Measurements from ENCODE around the gene GALNT13.

GALNT13 gene

DNA sequence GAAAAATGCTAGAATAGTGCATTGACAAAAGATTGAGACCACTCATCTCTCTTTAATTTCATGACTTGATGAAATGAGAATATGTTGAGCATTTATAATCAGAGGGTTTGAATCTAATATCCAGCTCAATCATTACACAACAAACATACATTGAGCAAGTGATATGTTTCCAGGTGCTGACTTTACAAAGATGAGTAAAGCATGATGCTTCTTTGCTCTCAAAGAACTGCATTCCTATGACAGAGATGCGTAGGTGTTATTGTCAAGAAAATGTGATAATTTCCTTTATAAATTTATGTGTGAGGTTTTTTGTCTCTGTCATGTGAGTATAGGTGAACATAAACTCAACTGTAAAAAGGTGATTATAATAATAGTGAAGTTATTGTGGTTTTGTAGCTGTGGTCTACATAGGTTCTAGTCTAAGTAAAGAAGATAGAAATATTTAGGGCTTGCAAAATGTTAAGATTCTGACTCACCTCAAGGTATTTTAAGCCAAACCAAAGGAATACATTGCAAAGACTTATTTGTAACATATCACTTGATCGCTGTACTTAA is 389.8 kb downstream of the GALNT13 start:
- no peaks in the 10 kb centered on the region for H3K27me3 ChIP-seq (replicated peaks; ENCODE audit: control insufficient read depth, insufficient read depth, low read length, poor library complexity, severe bottlenecking)
- no peak for DNase-seq
- H3K36me3 ChIP-seq (ENCODE audit: control insufficient read depth, insufficient read depth, low read length): no peaks in the 10 kb centered on the region
- H3K27ac ChIP-seq (ENCODE audit: insufficient read depth, low read length, poor library complexity, severe bottlenecking): no peak overlapping the region
- H3K4me1 ChIP-seq (ENCODE audit: control insufficient read depth, insufficient read depth, low read length, poor library complexity, severe bottlenecking): no peaks in the 10 kb centered on the region
- H3K9me3 ChIP-seq (ENCODE audit: control insufficient read depth, low read length): no peaks in the 10 kb centered on the region
- H3K4me3 ChIP-seq (ENCODE audit: insufficient read depth, low read depth, low read length, poor library complexity, severe bottlenecking): no peak overlapping the region

DNA sequence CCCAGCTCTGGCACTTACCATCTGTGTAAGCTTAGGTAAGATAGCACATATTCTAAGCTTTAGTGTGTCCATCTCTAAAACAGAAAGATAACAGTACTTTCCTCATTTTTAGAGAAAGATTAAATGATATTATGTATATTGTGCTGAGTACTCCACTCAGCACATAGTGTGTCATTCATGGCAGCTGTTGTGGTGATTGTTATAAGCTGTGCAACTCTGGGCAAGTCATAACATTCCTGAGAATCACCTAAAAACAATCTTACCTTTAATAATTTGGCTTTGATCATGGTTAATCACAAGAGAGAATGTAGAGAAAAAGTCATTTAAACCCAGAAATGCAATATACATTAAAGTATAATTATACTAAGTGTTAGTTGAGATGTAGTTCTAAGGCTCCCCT is 391.5 kb downstream of the GALNT13 start:
- no peaks in the 10 kb centered on the region for H3K4me1 ChIP-seq (ENCODE audit: control insufficient read depth, insufficient read depth, low read length, poor library complexity, severe bottlenecking)
- no peaks in the 10 kb centered on the region for H3K27me3 ChIP-seq (replicated peaks; ENCODE audit: control insufficient read depth, insufficient read depth, low read length, poor library complexity, severe bottlenecking)
- no peak for DNase-seq
- H3K4me3 ChIP-seq (ENCODE audit: insufficient read depth, low read depth, low read length, poor library complexity, severe bottlenecking): no peak overlapping the region
- H3K9me3 ChIP-seq (ENCODE audit: control insufficient read depth, low read length): no peaks in the 10 kb centered on the region
- H3K36me3 ChIP-seq (ENCODE audit: control insufficient read depth, insufficient read depth, low read length): no peaks in the 10 kb centered on the region
- no peak overlapping the region for H3K27ac ChIP-seq (ENCODE audit: insufficient read depth, low read length, poor library complexity, severe bottlenecking)

DNA sequence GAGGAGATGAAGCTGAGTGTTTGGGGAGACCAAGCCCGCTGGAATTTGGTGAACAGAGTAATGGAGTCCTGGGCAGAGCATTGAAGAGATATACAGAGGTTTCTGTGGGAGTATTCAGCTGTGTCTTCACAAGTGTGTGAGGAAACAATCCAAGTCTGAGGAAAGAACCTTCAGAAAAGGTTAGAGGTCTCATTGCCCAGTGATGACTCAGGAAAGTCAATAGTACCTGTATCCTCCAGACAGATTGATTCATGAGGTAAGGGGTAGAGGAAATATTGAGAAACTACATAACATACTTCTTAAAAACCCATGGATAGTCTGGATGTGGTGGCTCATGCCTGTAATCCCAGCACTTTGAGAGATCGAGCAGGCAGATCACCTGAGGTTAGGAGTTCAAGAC is 392.3 kb downstream of the GALNT13 start:
- no peak for DNase-seq
- Histone ChIP-seq H3K27ac (ENCODE audit: insufficient read depth, low read length, poor library complexity, severe bottlenecking) (no peak overlapping the region), H3K4me1 (ENCODE audit: control insufficient read depth, insufficient read depth, low read length, poor library complexity, severe bottlenecking) (no peaks in the 10 kb centered on the region), H3K36me3 (ENCODE audit: control insufficient read depth, insufficient read depth, low read length) (no peaks in the 10 kb centered on the region), H3K4me3 (ENCODE audit: insufficient read depth, low read depth, low read length, poor library complexity, severe bottlenecking) (no peak overlapping the region), H3K9me3 (ENCODE audit: control insufficient read depth, low read length) (no peaks in the 10 kb centered on the region), H3K27me3 (replicated peaks; ENCODE audit: control insufficient read depth, insufficient read depth, low read length, poor library complexity, severe bottlenecking) (no peaks in the 10 kb centered on the region)

DNA sequence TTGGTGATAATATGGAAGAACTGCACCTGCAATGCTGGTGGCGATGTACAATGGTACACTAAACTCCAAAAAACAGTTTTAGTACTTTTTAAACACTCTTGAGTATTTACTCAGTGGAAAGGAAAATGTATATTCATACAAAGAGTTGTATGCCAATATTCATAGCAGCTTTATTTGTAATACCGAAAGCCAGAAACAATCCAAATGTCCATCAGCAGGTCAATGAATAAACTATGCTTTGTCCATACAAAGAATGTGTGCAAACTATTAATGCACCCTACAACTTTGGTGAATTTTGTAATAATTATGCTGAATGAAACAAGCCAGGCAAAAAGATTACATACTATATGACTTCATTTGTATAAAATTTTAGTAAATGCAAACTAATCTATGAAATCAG is 396.3 kb downstream of the GALNT13 start:
- Histone ChIP-seq H3K36me3 (ENCODE audit: control insufficient read depth, insufficient read depth, low read length) (no peaks in the 10 kb centered on the region), H3K4me3 (ENCODE audit: insufficient read depth, low read depth, low read length, poor library complexity, severe bottlenecking) (no peak overlapping the region), H3K9me3 (ENCODE audit: control insufficient read depth, low read length) (no peaks in the 10 kb centered on the region), H3K27ac (ENCODE audit: insufficient read depth, low read length, poor library complexity, severe bottlenecking) (no peak overlapping the region), H3K4me1 (ENCODE audit: control insufficient read depth, insufficient read depth, low read length, poor library complexity, severe bottlenecking) (no peaks in the 10 kb centered on the region), H3K27me3 (replicated peaks; ENCODE audit: control insufficient read depth, insufficient read depth, low read length, poor library complexity, severe bottlenecking) (no peaks in the 10 kb centered on the region)
- DNase-seq: no peak

DNA sequence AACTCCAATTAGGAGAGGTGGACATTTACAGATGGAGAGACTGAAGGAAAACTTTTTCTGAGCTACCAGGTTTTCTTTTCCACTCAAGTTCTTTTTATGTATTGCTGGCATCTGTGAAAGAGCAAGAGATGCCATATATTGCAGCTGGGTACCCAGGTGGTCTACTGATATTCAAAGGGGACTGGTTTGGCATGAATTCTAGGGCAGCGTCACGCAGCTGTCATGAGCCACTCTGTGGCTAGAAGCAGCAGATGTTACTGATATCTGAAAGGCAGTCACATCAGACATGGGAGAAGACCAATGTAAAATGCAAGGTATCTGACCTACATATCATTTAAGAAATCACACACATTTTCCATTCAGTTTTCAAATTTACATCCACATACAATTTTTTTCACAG is 408.8 kb downstream of the GALNT13 start:
- Histone ChIP-seq H3K36me3 (ENCODE audit: control insufficient read depth, insufficient read depth, low read length) (no peaks in the 10 kb centered on the region), H3K4me1 (ENCODE audit: control insufficient read depth, insufficient read depth, low read length, poor library complexity, severe bottlenecking) (no peaks in the 10 kb centered on the region), H3K27me3 (replicated peaks; ENCODE audit: control insufficient read depth, insufficient read depth, low read length, poor library complexity, severe bottlenecking) (no peaks in the 10 kb centered on the region), H3K27ac (ENCODE audit: insufficient read depth, low read length, poor library complexity, severe bottlenecking) (no peak overlapping the region), H3K4me3 (ENCODE audit: insufficient read depth, low read depth, low read length, poor library complexity, severe bottlenecking) (no peak overlapping the region), H3K9me3 (ENCODE audit: control insufficient read depth, low read length) (no peaks in the 10 kb centered on the region)
- DNase-seq: no peak

DNA sequence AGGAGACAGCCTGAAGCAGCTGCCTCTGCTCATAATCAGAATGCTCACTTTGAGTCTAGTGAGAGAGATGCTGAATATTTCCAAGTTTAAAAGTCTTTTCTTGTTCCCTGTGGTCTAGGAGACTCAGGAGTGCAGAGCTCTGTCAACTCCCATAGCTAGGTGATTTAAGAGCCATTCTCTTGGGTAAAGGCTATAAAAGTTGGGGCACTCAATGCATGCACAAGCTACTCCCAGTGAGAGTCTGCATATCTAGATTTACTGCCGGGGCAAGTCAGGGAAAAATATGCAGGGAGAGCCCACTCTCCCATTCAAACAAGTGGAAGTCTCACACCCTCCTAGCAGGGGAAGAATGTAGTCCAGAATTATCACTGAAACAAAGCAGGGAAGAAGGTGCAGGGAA is 418.1 kb downstream of the GALNT13 start:
- DNase-seq: no peak
- Histone ChIP-seq H3K36me3 (ENCODE audit: control insufficient read depth, insufficient read depth, low read length) (no peaks in the 10 kb centered on the region), H3K9me3 (ENCODE audit: control insufficient read depth, low read length) (no peaks in the 10 kb centered on the region), H3K27me3 (replicated peaks; ENCODE audit: control insufficient read depth, insufficient read depth, low read length, poor library complexity, severe bottlenecking) (no peaks in the 10 kb centered on the region), H3K27ac (ENCODE audit: insufficient read depth, low read length, poor library complexity, severe bottlenecking) (no peak overlapping the region), H3K4me1 (ENCODE audit: control insufficient read depth, insufficient read depth, low read length, poor library complexity, severe bottlenecking) (no peaks in the 10 kb centered on the region), H3K4me3 (ENCODE audit: insufficient read depth, low read depth, low read length, poor library complexity, severe bottlenecking) (no peak overlapping the region)

DNA sequence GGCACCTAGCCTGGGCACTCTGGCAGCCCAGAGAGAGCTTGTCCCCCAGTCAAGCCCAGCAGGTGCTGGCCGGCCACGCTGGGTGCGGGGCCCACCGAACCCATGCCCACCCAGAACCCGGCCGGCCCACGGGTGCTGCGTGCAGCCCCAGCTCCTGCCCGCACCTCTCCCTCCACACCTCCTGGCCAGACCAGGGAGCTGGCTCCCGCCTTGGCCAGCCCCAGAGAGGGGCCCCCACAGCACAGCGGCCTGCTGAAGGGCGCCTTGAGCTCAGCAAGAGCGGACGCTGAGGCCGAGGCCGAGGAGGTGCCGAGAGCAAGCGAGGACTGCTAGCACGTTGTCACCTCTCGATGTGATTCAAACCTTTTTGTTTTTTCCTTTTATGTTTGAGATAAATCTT is 419.8 kb downstream of the GALNT13 start:
- Histone ChIP-seq H3K36me3 (ENCODE audit: control insufficient read depth, insufficient read depth, low read length) (no peaks in the 10 kb centered on the region), H3K4me3 (ENCODE audit: insufficient read depth, low read depth, low read length, poor library complexity, severe bottlenecking) (no peak overlapping the region), H3K4me1 (ENCODE audit: control insufficient read depth, insufficient read depth, low read length, poor library complexity, severe bottlenecking) (no peaks in the 10 kb centered on the region), H3K27me3 (replicated peaks; ENCODE audit: control insufficient read depth, insufficient read depth, low read length, poor library complexity, severe bottlenecking) (no peaks in the 10 kb centered on the region), H3K27ac (ENCODE audit: insufficient read depth, low read length, poor library complexity, severe bottlenecking) (no peak overlapping the region), H3K9me3 (ENCODE audit: control insufficient read depth, low read length) (no peaks in the 10 kb centered on the region)
- no peak for DNase-seq

DNA sequence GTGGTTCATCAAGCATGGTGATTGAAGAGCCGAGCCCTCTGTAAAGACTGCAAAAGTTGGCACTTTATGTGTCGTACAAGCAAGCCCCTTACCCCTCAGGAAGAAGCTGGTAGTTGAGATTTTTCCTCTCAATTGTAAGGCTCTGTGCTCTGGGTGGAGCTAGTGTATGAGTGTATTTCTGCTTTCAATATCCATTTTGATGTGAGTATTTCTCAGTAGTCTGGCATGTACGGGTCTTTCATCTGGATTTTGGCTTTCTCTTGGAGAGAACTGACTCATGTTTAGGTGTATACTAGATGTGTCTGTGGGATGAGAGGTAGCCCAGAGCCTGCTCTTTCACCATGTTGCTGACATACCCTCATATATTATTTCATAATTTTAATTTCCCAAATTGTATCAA is 420.2 kb downstream of the GALNT13 start:
- H3K27ac ChIP-seq (ENCODE audit: insufficient read depth, low read length, poor library complexity, severe bottlenecking): no peak overlapping the region
- no peaks in the 10 kb centered on the region for H3K27me3 ChIP-seq (replicated peaks; ENCODE audit: control insufficient read depth, insufficient read depth, low read length, poor library complexity, severe bottlenecking)
- no peaks in the 10 kb centered on the region for H3K36me3 ChIP-seq (ENCODE audit: control insufficient read depth, insufficient read depth, low read length)
- no peak for DNase-seq
- H3K9me3 ChIP-seq (ENCODE audit: control insufficient read depth, low read length): no peaks in the 10 kb centered on the region
- no peaks in the 10 kb centered on the region for H3K4me1 ChIP-seq (ENCODE audit: control insufficient read depth, insufficient read depth, low read length, poor library complexity, severe bottlenecking)
- no peak overlapping the region for H3K4me3 ChIP-seq (ENCODE audit: insufficient read depth, low read depth, low read length, poor library complexity, severe bottlenecking)

DNA sequence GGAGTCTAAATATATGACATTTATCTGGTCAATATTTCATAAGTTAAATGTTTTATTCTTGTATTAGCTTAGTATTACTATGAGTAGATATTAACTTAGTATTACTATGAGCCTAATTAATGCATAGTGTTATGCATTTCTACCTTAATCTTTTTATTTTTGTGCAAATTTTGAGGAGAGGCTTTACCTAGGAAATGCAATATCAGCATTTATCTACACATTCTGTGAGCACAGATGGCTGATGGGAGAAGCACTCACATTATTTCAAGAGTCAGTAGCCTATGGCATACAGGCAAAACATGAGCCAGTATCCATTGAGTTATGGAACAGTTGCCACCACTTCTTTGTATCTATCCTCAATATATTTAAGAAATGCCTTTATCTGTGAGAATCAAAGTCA is 422.1 kb downstream of the GALNT13 start:
- Histone ChIP-seq H3K27ac (ENCODE audit: insufficient read depth, low read length, poor library complexity, severe bottlenecking) (no peak overlapping the region), H3K36me3 (ENCODE audit: control insufficient read depth, insufficient read depth, low read length) (no peaks in the 10 kb centered on the region), H3K4me1 (ENCODE audit: control insufficient read depth, insufficient read depth, low read length, poor library complexity, severe bottlenecking) (no peaks in the 10 kb centered on the region), H3K27me3 (replicated peaks; ENCODE audit: control insufficient read depth, insufficient read depth, low read length, poor library complexity, severe bottlenecking) (no peaks in the 10 kb centered on the region), H3K4me3 (ENCODE audit: insufficient read depth, low read depth, low read length, poor library complexity, severe bottlenecking) (no peak overlapping the region), H3K9me3 (ENCODE audit: control insufficient read depth, low read length) (no peaks in the 10 kb centered on the region)
- DNase-seq: no peak

DNA sequence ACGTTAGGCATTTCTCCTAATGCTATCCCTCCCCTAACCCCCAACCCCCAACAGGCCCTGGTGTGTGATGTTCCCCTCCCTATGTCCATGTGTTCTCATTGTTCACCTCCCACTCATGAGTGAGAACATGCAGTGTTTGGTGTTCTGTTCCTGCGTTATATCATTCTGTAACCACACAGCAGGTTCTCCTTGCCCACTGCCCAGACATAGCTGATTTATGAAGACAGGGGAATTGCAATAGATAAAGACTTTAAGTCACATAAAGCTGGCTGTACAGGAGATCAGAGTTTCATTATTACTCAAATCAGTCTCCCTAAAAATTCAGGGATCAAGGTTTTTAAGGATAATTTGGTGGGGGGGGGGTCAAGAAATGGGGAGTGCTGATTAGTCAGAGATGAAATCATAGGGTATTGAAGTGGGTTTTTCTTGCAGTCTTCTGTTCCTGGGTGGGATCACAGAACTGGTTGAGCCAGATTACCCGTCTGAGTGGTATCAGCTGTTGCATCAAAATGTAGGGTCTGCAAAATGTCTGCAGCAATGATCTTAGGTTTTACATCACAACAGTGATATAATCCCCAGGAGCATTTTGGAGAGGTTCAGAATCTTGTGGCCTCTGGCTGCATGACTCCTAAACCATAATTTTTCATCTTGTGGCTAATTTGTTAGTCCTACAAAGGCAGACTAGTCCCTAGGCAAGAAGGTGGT is 434.7 kb downstream of the GALNT13 start:
- Histone ChIP-seq H3K9me3 (ENCODE audit: control insufficient read depth, low read length) (no peaks in the 10 kb centered on the region), H3K27me3 (replicated peaks; ENCODE audit: control insufficient read depth, insufficient read depth, low read length, poor library complexity, severe bottlenecking) (no peaks in the 10 kb centered on the region), H3K4me3 (ENCODE audit: insufficient read depth, low read depth, low read length, poor library complexity, severe bottlenecking) (no peak overlapping the region), H3K27ac (ENCODE audit: insufficient read depth, low read length, poor library complexity, severe bottlenecking) (no peak overlapping the region), H3K36me3 (ENCODE audit: control insufficient read depth, insufficient read depth, low read length) (no peaks in the 10 kb centered on the region), H3K4me1 (ENCODE audit: control insufficient read depth, insufficient read depth, low read length, poor library complexity, severe bottlenecking) (no peaks in the 10 kb centered on the region)
- DNase-seq: no peak
